NCI-H1436 (cell line): ENCODE results near the gene CSRP2.

Experiments used
- DNase-seq: peaks from one replicate; lab custom pipeline; 2025; lab: John Stamatoyannopoulos, UW

Gene CSRP2

GRCh38 chr12:76863005-76863670, 15.7 kb downstream of the CSRP2 start:
- no peak for DNase-seq

- DNase-seq: no peak
Observed at GRCh38 chr12:76860256-76860655, 18.6 kb downstream of the CSRP2 start.

GRCh38 chr12:76859611-76860010, 19.2 kb downstream of the CSRP2 start:
- no peak for DNase-seq

- no peak for DNase-seq
Observed at GRCh38 chr12:76856018-76856644, 22.7 kb downstream of the CSRP2 start.

- DNase-seq: no peak
Observed at GRCh38 chr12:76855271-76855670, 23.5 kb downstream of the CSRP2 start.

GRCh38 chr12:76852106-76852505, 26.7 kb downstream of the CSRP2 start:
- no peak for DNase-seq

GRCh38 chr12:76848132-76848531, 30.7 kb downstream of the CSRP2 start:
- no peak for DNase-seq

- no peak for DNase-seq
Observed at GRCh38 chr12:76847260-76847659, 31.6 kb downstream of the CSRP2 start.

GRCh38 chr12:76836633-76837032, 42.2 kb downstream of the CSRP2 start:
- no peak for DNase-seq

GRCh38 chr12:76830436-76830835, 48.4 kb downstream of the CSRP2 start:
- no peak for DNase-seq

GRCh38 chr12:76820888-76821482, 57.8 kb downstream of the CSRP2 start:
- DNase-seq: peak; percentile 2

GRCh38 chr12:76813972-76814371, 64.8 kb downstream of the CSRP2 start:
- no peak for DNase-seq

GRCh38 chr12:76813265-76813664, 65.6 kb downstream of the CSRP2 start:
- DNase-seq: no peak

GRCh38 chr12:76811976-76812375, 66.8 kb downstream of the CSRP2 start:
- DNase-seq: no peak

GRCh38 chr12:76810671-76811419, 68.0 kb downstream of the CSRP2 start:
- DNase-seq: no peak
